Smooth muscle cell of bladder (primary cell): Measurements from ENCODE around the gene TMEM132A. TPM values are rescaled to one million over a fixed set of nuclear protein-coding genes. Genes with fewer than 3 reads are reported as not detected.

ENCODE experiments used
- total RNA-seq: library from RNA; depleted of rRNA; stranded (reverse); fragments of >200 nt; gene quantifications from 2 replicates; pipeline ENCODE4 v1.2.3, GENCODE V29; 2014

Gene TMEM132A
- total RNA-seq, result 23.9 and 28.6 TPM in 2 replicates

GRCh38 chr11:60924110-60924905 lies at the start of gene TMEM132A:
TMEM132A (plus strand) TSS chr11:60924460; CDS start chr11:60924634, 174 bp downstream.

GRCh38 chr11:60906132-60906972 lies 17.9 kb upstream of the TMEM132A start, which contains the start of gene PRPF19:
PRPF19 (minus strand) TSS chr11:60906585; CDS start chr11:60906382, 203 bp downstream.

GRCh38 chr11:60913793-60914632 lies 10.2 kb upstream of the TMEM132A start, which contains the start of gene TMEM109:
TMEM109 (plus strand) TSS chr11:60914158; CDS start chr11:60919694, 5,536 bp downstream.

GRCh38 chr11:60951904-60952741 lies 27.9 kb downstream of the TMEM132A start, which contains the start of gene SLC15A3:
SLC15A3 (minus strand) TSS chr11:60952176; CDS start chr11:60951551, 625 bp downstream.

GRCh38 chr11:60971520-60971919 lies 47.3 kb downstream of the TMEM132A start, which contains the start of gene CD6:
CD6 (plus strand) TSS chr11:60971680; CDS start chr11:60971866, 186 bp downstream.

Other genes with a start within 250 kb of the TMEM132A start
- gene MS4A8, start 224.8 kb upstream of the TMEM132A start, total RNA-seq, result not detected in 2 replicates
- not detected in 2 replicates for gene MS4A18, start 199.7 kb upstream of the TMEM132A start, total RNA-seq
- gene MS4A15, start 167.6 kb upstream of the TMEM132A start, total RNA-seq, result not detected in 2 replicates
- gene MS4A10, start 139.1 kb upstream of the TMEM132A start, total RNA-seq, result not detected in 2 replicates
- gene CCDC86, start 82.3 kb upstream of the TMEM132A start, total RNA-seq, result 4.8 and 7.6 TPM in 2 replicates
- 0.28 TPM in 1 of 2 replicates, not detected in the other for gene PTGDR2, start 68.5 kb upstream of the TMEM132A start, total RNA-seq
- 0.55 and 1.00 TPM in 2 replicates for gene ZP1, start 56.9 kb upstream of the TMEM132A start, total RNA-seq
- 29.0 and 35.5 TPM in 2 replicates for gene PRPF19, start 17.9 kb upstream of the TMEM132A start, total RNA-seq
- 17.8 and 21.1 TPM in 2 replicates for gene TMEM109, start 10.3 kb upstream of the TMEM132A start, total RNA-seq
- gene SLC15A3, start 27.7 kb downstream of the TMEM132A start, total RNA-seq, result 13.8 and 15.8 TPM in 2 replicates
- gene CD6, start 47.2 kb downstream of the TMEM132A start, total RNA-seq, result not detected in 2 replicates
- gene CD5, start 178.0 kb downstream of the TMEM132A start, total RNA-seq, result not detected in 2 replicates
- 5.5 and 7.6 TPM in 2 replicates for gene VPS37C, start 237.0 kb downstream of the TMEM132A start, total RNA-seq